CD4-positive, alpha-beta T cell (primary cell): ENCODE data around the gene MTOR. TPM values are rescaled to one million over a fixed set of nuclear protein-coding genes. Genes with fewer than 3 reads are reported as not detected.

ENCODE experiments used
- ATAC-seq: fragments of 200-7000 bp; cut with Tn5 transposase; one replicate; pipeline ENCODE4 v1.10.0; 2022; ENCODE audit warnings: mild to moderate bottlenecking; ENCODE audit not compliant: poor library complexity
- CTCF ChIA-PET: fragments of 350-600 bp; sonication (Branson Sonifier 250); formaldehyde crosslinking; loops from one replicate; lab custom pipeline; 2021; ENCODE audit warnings: antibody characterized with exemption, inconsistent platforms; lab: Charles Lee
- POLR2A ChIA-PET: fragments of 350-600 bp; sonication (Branson Sonifier 250); formaldehyde crosslinking; loops from one replicate; lab custom pipeline; 2021; ENCODE audit warnings: antibody characterized with exemption, inconsistent platforms; lab: Charles Lee
- DNase-seq, 14 experiments: peaks; one replicate each; pipeline ENCODE4 v3.0.0-alpha.2; 2013 to 2020; ENCODE audit warnings: mixed read lengths in 2 of 14
- H3K27ac ChIP-seq, 2 donors: one replicate each; pipeline versions ENCODE4 v1.5.1 to v1.7.0; 2013; ENCODE audit warnings: low read length in 2 of 2, low read depth in 1 of 2, mild to moderate bottlenecking in 1 of 2
- H3K27me3 ChIP-seq, 2 experiments: 1 replicate in 1 of 2; 2 replicates in 1 of 2; pipeline versions ENCODE4 v1.6.1 to v1.7.0; 2013; ENCODE audit warnings: low read length in 2 of 2, control low read depth in 1 of 2, mild to moderate bottlenecking in 1 of 2, moderate library complexity in 1 of 2; ENCODE audit not compliant: insufficient read depth in 2 of 2, control insufficient read depth in 1 of 2
- H3K36me3 ChIP-seq: one replicate; pipeline ENCODE4 v1.6.1; 2013; ENCODE audit warnings: low read length, control low read depth; ENCODE audit not compliant: insufficient read depth
- H3K4me1 ChIP-seq: one replicate; pipeline ENCODE4 v1.6.1; 2013; ENCODE audit warnings: low read length, control low read depth; ENCODE audit not compliant: insufficient read depth
- H3K4me3 ChIP-seq: one replicate; pipeline ENCODE4 v1.5.1; 2013; ENCODE audit warnings: mild to moderate bottlenecking, low read length, moderate library complexity
- H3K9me3 ChIP-seq, 2 experiments: 1 replicate in 1 of 2; 2 replicates in 1 of 2; pipeline versions ENCODE4 v1.6.1 to v1.7.0; 2013; ENCODE audit warnings: low read length in 2 of 2, mild to moderate bottlenecking in 2 of 2, control low read depth in 1 of 2, moderate library complexity in 1 of 2; ENCODE audit not compliant: control insufficient read depth in 1 of 2, insufficient read depth in 1 of 2
- H3K27ac Mint-ChIP-seq: one replicate; pipeline ENCODE4 v1.8.0; 2020; ENCODE audit warnings: mixed read lengths
- H3K27me3 Mint-ChIP-seq: one replicate; pipeline ENCODE4 v1.8.0; 2021; ENCODE audit warnings: mixed read lengths
- H3K36me3 Mint-ChIP-seq: one replicate; pipeline ENCODE4 v1.8.0; 2021; ENCODE audit warnings: low read depth, mixed read lengths
- H3K4me1 Mint-ChIP-seq: one replicate; pipeline ENCODE4 v1.8.0; 2021; ENCODE audit warnings: low read depth, mixed read lengths
- H3K4me3 Mint-ChIP-seq: one replicate; pipeline ENCODE4 v1.8.0; 2020; ENCODE audit warnings: mild to moderate bottlenecking, mixed read lengths
- H3K9me3 Mint-ChIP-seq: one replicate; pipeline ENCODE4 v1.8.0; 2020; ENCODE audit warnings: mixed read lengths
- CTCF ChIP-seq: fragments of 200-600 bp; IDR thresholded peaks from one replicate; pipeline ENCODE4 v1.8.0; 2022; ENCODE audit warnings: antibody characterized with exemption, mild to moderate bottlenecking
- intact Hi-C, 2 experiments: fragments of 100-400 bp; cut with DNase I in 1 of 2; cut with micrococcal nuclease in 1 of 2; formaldehyde crosslinking; loops; one replicate each; pipeline versions ENCODE4 v1.15.1 to v1.9.0; 2023 to 2025; cut with DNase I, micrococcal nuclease
- total RNA-seq, 174 experiments: library from RNA in 2 of 174; stranded (reverse) in 2 of 174; gene quantifications; one replicate each; pipeline ENCODE4 v1.2.3 and lab custom pipeline; 2021 to 2026

The MTOR gene
- total RNA-seq, 2 experiments from 2014 or later = 27.3 to 28.9 TPM

- POLR2A ChIA-PET = no interaction called here
- peaks cover 99% of the 10 kb centered on the region for H3K36me3 Mint-ChIP-seq
These were observed 46.9 kb downstream of the MTOR start for GRCh38 chr1:11215381-11216005.

GRCh38 chr1:11214698-11215380 is 47.5 kb downstream of the MTOR start:
- Histone ChIP-seq H3K4me3 (no peak overlapping the region), H3K27me3 (no peaks in the 10 kb centered on the region), H3K9me3 (no peaks in the 10 kb centered on the region), H3K27ac (no peak overlapping the region), H3K36me3 (peaks cover 84% of the 10 kb centered on the region), H3K4me1 (no peaks in the 10 kb centered on the region)
- no peak for TF ChIP-seq CTCF
- no peaks in the 10 kb centered on the region for H3K9me3 Mint-ChIP-seq
- no peak overlapping the region for H3K4me3 Mint-ChIP-seq
- no peaks in the 10 kb centered on the region for H3K27me3 Mint-ChIP-seq
- no peaks in the 10 kb centered on the region for H3K4me1 Mint-ChIP-seq
- ATAC-seq (no peak), DNase-seq (no peak)
- H3K27ac Mint-ChIP-seq = no peak overlapping the region
- intact Hi-C loops = no loop called here
- H3K36me3 Mint-ChIP-seq = peaks cover 97% of the 10 kb centered on the region
- ChIA-PET CTCF (no interaction called here), POLR2A (no interaction called here)

More at GRCh38 chr1:11215381-11216005, 46.9 kb downstream of the MTOR start:
- Histone ChIP-seq H3K36me3 (peaks cover 86% of the 10 kb centered on the region), H3K27me3 (no peaks in the 10 kb centered on the region), H3K4me1 (no peaks in the 10 kb centered on the region), H3K4me3 (no peak overlapping the region), H3K9me3 (no peaks in the 10 kb centered on the region), H3K27ac (no peak overlapping the region)
- ATAC-seq = no peak
- TF ChIP-seq CTCF = no peak
- no peak for DNase-seq
- CTCF ChIA-PET = no interaction called here
- no peaks in the 10 kb centered on the region for H3K27me3 Mint-ChIP-seq
- H3K27ac Mint-ChIP-seq = no peak overlapping the region
- no peaks in the 10 kb centered on the region for H3K9me3 Mint-ChIP-seq
- H3K4me1 Mint-ChIP-seq = no peaks in the 10 kb centered on the region
- intact Hi-C loops = no loop called here
- no peak overlapping the region for H3K4me3 Mint-ChIP-seq

GRCh38 chr1:11211925-11212587 is 50.3 kb downstream of the MTOR start:
- Mint-ChIP-seq H3K27ac (no peak overlapping the region), H3K36me3 (peaks cover 97% of the 10 kb centered on the region)

More at GRCh38 chr1:11211925-11212587, 50.3 kb downstream of the MTOR start:
- no peak overlapping the region for H3K4me3 ChIP-seq
- CTCF ChIA-PET = no interaction called here
- no peaks in the 10 kb centered on the region for H3K4me1 ChIP-seq
- TF ChIP-seq CTCF = no peak
- intact Hi-C loops = no loop called here
- H3K9me3 ChIP-seq = no peaks in the 10 kb centered on the region
- H3K9me3 Mint-ChIP-seq = no peaks in the 10 kb centered on the region
- no peaks in the 10 kb centered on the region for H3K4me1 Mint-ChIP-seq
- H3K27me3 Mint-ChIP-seq = no peaks in the 10 kb centered on the region
- POLR2A ChIA-PET = no interaction called here
- DNase-seq (no peak), ATAC-seq (no peak)
- H3K27ac ChIP-seq = no peak overlapping the region
- no peak overlapping the region for H3K4me3 Mint-ChIP-seq
- H3K27me3 ChIP-seq = no peaks in the 10 kb centered on the region
- H3K36me3 ChIP-seq = peaks cover 91% of the 10 kb centered on the region
